H1 (cell line): ENCODE results near the gene C13orf42. TPM values are rescaled to one million over a fixed set of nuclear protein-coding genes. Genes with fewer than 3 reads are reported as not detected.

ENCODE experiments used
- CTCF ChIA-PET: fragments of 300-600 bp; sonication (Branson Sonifier 250); formaldehyde crosslinking; loops from one replicate; lab custom pipeline; 2021; ENCODE audit not compliant: partially characterized antibody; lab: Charles Lee
- POLR2A ChIA-PET: fragments of 300-600 bp; sonication (Branson Sonifier 250); formaldehyde crosslinking; loops from one replicate; lab custom pipeline; 2021; ENCODE audit warnings: inconsistent platforms; ENCODE audit not compliant: partially characterized antibody; lab: Charles Lee
- DNase-seq, 2 experiments: peaks; one replicate each; pipeline versions ENCODE4 v3.0.0 to v3.0.0-alpha.2; 2010 to 2022; ENCODE audit warnings: low spot score in 2 of 2, low read depth in 1 of 2, mixed read lengths in 1 of 2
- FAIRE-seq: peaks from 2 replicates; lab custom pipeline; 2011; peaks lifted over from hg19 to GRCh38; lab: Jason Lieb, UNC
- H2AFZ ChIP-seq: 2 replicates; pipeline ENCODE4 v1.8.1; 2012; ENCODE audit warnings: low read length, inconsistent platforms
- H2AK5ac ChIP-seq: 2 replicates; pipeline ENCODE4 v1.6.1; 2013; ENCODE audit warnings: low read depth, low read length
- H2BK120ac ChIP-seq: replicated peaks from 2 replicates; pipeline ENCODE3; 2013; ENCODE audit warnings: low read depth, low read length, inconsistent platforms
- H2BK12ac ChIP-seq: 2 replicates; pipeline ENCODE4 v1.6.1; 2013; ENCODE audit warnings: low read depth, low read length
- H2BK15ac ChIP-seq: 2 replicates; pipeline ENCODE4 v1.6.1; 2013; ENCODE audit warnings: low read length
- H2BK20ac ChIP-seq: 2 replicates; pipeline ENCODE4 v1.6.1; 2013; ENCODE audit warnings: low read length
- H2BK5ac ChIP-seq: 2 replicates; pipeline ENCODE4 v1.6.1; 2013; ENCODE audit warnings: low read depth, low read length
- H3K14ac ChIP-seq: 2 replicates; pipeline ENCODE4 v1.6.1; 2013; ENCODE audit warnings: inconsistent platforms; ENCODE audit not compliant: insufficient read length
- H3K18ac ChIP-seq: 2 replicates; pipeline ENCODE4 v1.6.1; 2013; ENCODE audit warnings: low read length; ENCODE audit errors: extremely low read depth
- H3K23ac ChIP-seq: 2 replicates; pipeline ENCODE4 v1.6.1; 2013; ENCODE audit warnings: inconsistent platforms; ENCODE audit not compliant: insufficient read length
- H3K23me2 ChIP-seq: 2 replicates; pipeline ENCODE4 v1.6.1; 2013; ENCODE audit warnings: low read depth, low read length
- H3K27ac ChIP-seq: 2 replicates; pipeline ENCODE4 v1.6.1; 2011; ENCODE audit warnings: low read depth, low read length, inconsistent platforms
- H3K27me3 ChIP-seq, 4 experiments: replicated peaks in 1 of 4; 1 replicate in 1 of 4; 2 replicates in 3 of 4; pipeline versions ENCODE4 v1.6.1 to v1.8.1; 2011 to 2013; ENCODE audit warnings: low read length in 3 of 4, mild to moderate bottlenecking in 3 of 4, inconsistent platforms in 2 of 4, mixed read lengths in 2 of 4, moderate library complexity in 1 of 4; ENCODE audit not compliant: control insufficient read depth in 3 of 4, insufficient read depth in 3 of 4; ENCODE audit errors: extremely low read depth in 1 of 4
- H3K36me3 ChIP-seq, 4 experiments: 2 replicates each; pipeline versions ENCODE4 v1.6.1 to v1.8.1; 2011 to 2013; ENCODE audit warnings: mild to moderate bottlenecking in 4 of 4, low read length in 3 of 4, moderate library complexity in 2 of 4, control low read depth in 1 of 4, inconsistent platforms in 1 of 4; ENCODE audit not compliant: insufficient read depth in 4 of 4, control insufficient read depth in 2 of 4
- H3K4ac ChIP-seq: replicated peaks from 2 replicates; pipeline ENCODE3; 2013; ENCODE audit warnings: low read length, low read depth, mixed read lengths, inconsistent platforms; ENCODE audit not compliant: insufficient read length
- H3K4me1 ChIP-seq, 4 experiments: replicated peaks in 1 of 4; 1 replicate in 1 of 4; 2 replicates in 3 of 4; pipeline versions ENCODE4 v1.6.1 to v1.8.1; 2011 to 2013; ENCODE audit warnings: low read length in 3 of 4, inconsistent platforms in 2 of 4, mixed read lengths in 1 of 4; ENCODE audit not compliant: insufficient read depth in 4 of 4, control insufficient read depth in 3 of 4
- H3K4me2 ChIP-seq, 2 experiments: 2 replicates each; pipeline versions ENCODE4 v1.6.1 to v1.8.1; 2011 to 2013; ENCODE audit warnings: low read depth in 2 of 2, low read length in 2 of 2, control low read depth in 1 of 2, inconsistent platforms in 1 of 2, mild to moderate bottlenecking in 1 of 2; ENCODE audit not compliant: insufficient read depth in 1 of 2
- H3K4me3 ChIP-seq, 4 experiments: fragments of 200-600, 300-600 bp in 1 of 4; sonication (generic), shearing (Covaris generic), sonication (Bioruptor Twin) in 1 of 4; 2 replicates each; pipeline versions ENCODE4 v1.5.1 to v1.8.1; 2011 to 2016; ENCODE audit warnings: low read length in 4 of 4, low read depth in 3 of 4, control low read depth in 2 of 4, inconsistent platforms in 2 of 4, mild to moderate bottlenecking in 2 of 4, mixed read lengths in 1 of 4, moderate library complexity in 1 of 4; ENCODE audit not compliant: insufficient read depth in 2 of 4; ENCODE audit errors: extremely low read depth in 1 of 4
- H3K56ac ChIP-seq: replicated peaks from 2 replicates; pipeline ENCODE3; 2013; ENCODE audit warnings: low read depth, mild to moderate bottlenecking, mixed read lengths, low read length, inconsistent platforms; ENCODE audit not compliant: insufficient read length
- H3K79me1 ChIP-seq: 2 replicates; pipeline ENCODE4 v1.6.1; 2013; ENCODE audit warnings: low read depth, low read length, control low read depth
- H3K79me2 ChIP-seq, 2 experiments: 2 replicates each; pipeline versions ENCODE4 v1.6.1 to v1.8.1; 2012 to 2013; ENCODE audit warnings: low read length in 2 of 2, mild to moderate bottlenecking in 2 of 2, inconsistent platforms in 1 of 2; ENCODE audit not compliant: insufficient read depth in 2 of 2, control insufficient read depth in 1 of 2
- H3K9ac ChIP-seq, 4 experiments: replicated peaks in 1 of 4; 1 replicate in 1 of 4; 2 replicates in 3 of 4; pipeline versions ENCODE4 v1.6.1 to v1.8.1; 2011 to 2013; ENCODE audit warnings: low read depth in 3 of 4, low read length in 3 of 4, control low read depth in 2 of 4, mild to moderate bottlenecking in 2 of 4, moderate library complexity in 2 of 4, inconsistent platforms in 1 of 4; ENCODE audit errors: extremely low read depth in 1 of 4
- H3K9me3 ChIP-seq, 2 experiments: 2 replicates each; pipeline versions ENCODE4 v1.6.1 to v1.8.1; 2012 to 2013; ENCODE audit warnings: mild to moderate bottlenecking in 2 of 2, moderate library complexity in 2 of 2, control low read depth in 1 of 2, inconsistent platforms in 1 of 2, low read depth in 1 of 2, low read length in 1 of 2, mixed read lengths in 1 of 2; ENCODE audit not compliant: insufficient read depth in 2 of 2
- H4K20me1 ChIP-seq, 2 experiments: replicated peaks in 1 of 2; 2 replicates each; pipeline versions ENCODE3 to v1.8.1; 2011 to 2013; ENCODE audit warnings: inconsistent platforms in 2 of 2, low read length in 2 of 2, mild to moderate bottlenecking in 1 of 2; ENCODE audit not compliant: insufficient read depth in 2 of 2, control insufficient read depth in 1 of 2
- H4K5ac ChIP-seq: 2 replicates; pipeline ENCODE4 v1.6.1; 2013; ENCODE audit warnings: low read length, low read depth, mixed read lengths, inconsistent platforms; ENCODE audit not compliant: insufficient read length
- H4K8ac ChIP-seq: 2 replicates; pipeline ENCODE4 v1.8.0; 2013; ENCODE audit warnings: mild to moderate bottlenecking, moderate library complexity, low read length, inconsistent platforms; ENCODE audit not compliant: insufficient read depth; ENCODE audit errors: extremely low read depth
- H4K91ac ChIP-seq: replicated peaks from 2 replicates; pipeline ENCODE3; 2013; ENCODE audit warnings: low read length, mixed read lengths, inconsistent platforms; ENCODE audit not compliant: insufficient read length
- ATF2 ChIP-seq: IDR thresholded peaks from 2 replicates; pipeline ENCODE4 v1.6.1; 2012; ENCODE audit warnings: low read length, inconsistent platforms
- BACH1 ChIP-seq: IDR thresholded peaks from 2 replicates; pipeline ENCODE4 v1.6.1; 2012; ENCODE audit warnings: low read length, improper control_type of control experiment
- CBX5 ChIP-seq: fragments of 300-800, 300-1000 bp; sonication (generic); IDR thresholded peaks from 2 replicates; pipeline ENCODE4 v1.7.1; 2016; ENCODE audit warnings: antibody characterized with exemption, low read length, low read depth
- CBX8 ChIP-seq: fragments of 300-800, 300-1000 bp; sonication (generic); IDR thresholded peaks from 2 replicates; pipeline ENCODE4 v1.7.1; 2016; ENCODE audit warnings: low read depth, low read length, borderline replicate concordance
- CREB1 ChIP-seq: IDR thresholded peaks from 2 replicates; pipeline ENCODE4 v1.6.1; 2012; ENCODE audit warnings: inconsistent platforms
- CTBP2 ChIP-seq: IDR thresholded peaks from 2 replicates; pipeline ENCODE4 v1.7.0; 2011; ENCODE audit warnings: borderline replicate concordance, mild to moderate bottlenecking, moderate library complexity, mixed read lengths, low read length; ENCODE audit not compliant: insufficient read depth, insufficient read length
- GABPA ChIP-seq: IDR thresholded peaks from 2 replicates; pipeline ENCODE4 v1.6.1; 2011; ENCODE audit warnings: mild to moderate bottlenecking, low read length, moderate library complexity, borderline replicate concordance; ENCODE audit not compliant: insufficient read depth
- KDM1A ChIP-seq: fragments of 200-600, 300-600 bp; sonication (generic); IDR thresholded peaks from 2 replicates; pipeline ENCODE4 v1.7.1; 2016; ENCODE audit warnings: mild to moderate bottlenecking, low read length, borderline replicate concordance
- MAX ChIP-seq: IDR thresholded peaks from 2 replicates; pipeline ENCODE4 v1.6.1; 2012; ENCODE audit warnings: inconsistent platforms
- NRF1 ChIP-seq: IDR thresholded peaks from 2 replicates; pipeline ENCODE4 v1.6.1; 2011; ENCODE audit warnings: mild to moderate bottlenecking, low read depth, low read length, improper control_type of control experiment
- RBBP5 ChIP-seq: IDR thresholded peaks from 2 replicates; pipeline ENCODE4 v1.7.1; 2012; ENCODE audit warnings: low read depth, mild to moderate bottlenecking, inconsistent platforms, low read length, moderate library complexity, borderline replicate concordance
- RXRA ChIP-seq: IDR thresholded peaks from 2 replicates; pipeline ENCODE4 v1.6.1; 2011; ENCODE audit warnings: low read depth, mild to moderate bottlenecking, low read length, moderate library complexity; ENCODE audit not compliant: insufficient read depth
- TAF1 ChIP-seq: IDR thresholded peaks from 2 replicates; pipeline ENCODE4 v1.6.1; 2011; ENCODE audit warnings: mild to moderate bottlenecking, low read depth, low read length
- WGBS, 2 experiments: shearing (Covaris generic) in 1 of 2; methylation state at CpG; one replicate each; pipeline versions ENCODE4 v1.1.6 to v1.1.7; 2013 to 2015; ENCODE audit warnings: low lambda C conversion rate in 2 of 2, mixed read lengths in 2 of 2, inconsistent platforms in 1 of 2, low coverage in 1 of 2, missing lambda C conversion rate in 1 of 2; ENCODE audit not compliant: insufficient replicate concordance in 2 of 2, insufficient coverage in 1 of 2, insufficient read length in 1 of 2; ENCODE audit errors: extremely low coverage in 1 of 2, missing lambda C conversion rate in 1 of 2; 5-methylcytosine and 5-hydroxymethylcytosine counted together
- polyA plus RNA-seq, 7 experiments: library from polyadenylated mRNA; depleted of rRNA in 3 of 7; stranded (reverse) in 5 of 7; unstranded in 2 of 7; fragments of >200 nt in 5 of 7; fragments of 200-250 nt in 2 of 7; gene quantifications; 1 replicate in 5 of 7; 2 replicates in 1 of 7; 4 replicates in 1 of 7; pipeline versions ENCODE4 v1.2.1 to v1.2.3, GENCODE V29; 2011 to 2013; ENCODE audit warnings: missing spikeins in 2 of 7, mixed read lengths in 2 of 7
- total RNA-seq: library from RNA; stranded (reverse); fragmentation: NEBNext Ultra II Directional; extraction: Animal tissue kit (Norgen Biotek cat#: 25700); gene quantifications from 2 replicates; pipeline ENCODE4 v1.2.1, GENCODE V29; 2021

Gene C13orf42
- total and polyA plus RNA-seq, 2 of the 8 experiments (the other 6 are each of a cell fraction or from before 2014, with no cell fraction given): 9.9 to 10.1 TPM

- H4K5ac ChIP-seq: no peak overlapping the region
- no peak overlapping the region for H4K8ac ChIP-seq
- no peaks in the 10 kb centered on the region for H4K20me1 ChIP-seq
- no peak overlapping the region for H3K23ac ChIP-seq
- peak in 1 of 2 experiments; percentile 23 for DNase-seq
- POLR2A ChIA-PET: no interaction called here
- H3K36me3 ChIP-seq: no peaks in the 10 kb centered on the region
- no peak overlapping the region for H3K4me2 ChIP-seq
- CTCF ChIA-PET: interaction anchor here (0.5 to 4.5 kb wide), 16 partner anchors 8 to 1182 kb away, joined by 3 to 24 read pairs (median 5); no protein-coding TSS in a partner anchor
- no peaks in the 10 kb centered on the region; the same call in 1 of the 2 replicates for H3K23me2 ChIP-seq
- WGBS, 2 experiments: 79% methylated on average over 5 of the region's 5 CpGs; no CpG with 5 or more reads in 1 of the 2 experiments
- no peak overlapping the region for H4K91ac ChIP-seq
- no peaks in the 10 kb centered on the region for H3K27me3 ChIP-seq
- no peak overlapping the region for H2BK15ac ChIP-seq
- H3K14ac ChIP-seq: no peak overlapping the region
- H3K4me1 ChIP-seq: no peaks in the 10 kb centered on the region
- H3K79me2 ChIP-seq: no peaks in the 10 kb centered on the region
- H2BK12ac ChIP-seq: no peak overlapping the region
- no peak overlapping the region for H3K56ac ChIP-seq
- no peak overlapping the region; a peak in 1 of 7 replicates for H3K9ac ChIP-seq
- H2BK5ac ChIP-seq: no peak overlapping the region
- no peak overlapping the region for H2BK20ac ChIP-seq
- no peak overlapping the region for H3K4me3 ChIP-seq
- FAIRE-seq: no peak
- H2AFZ ChIP-seq: no peak overlapping the region
- H3K79me1 ChIP-seq: no peaks in the 10 kb centered on the region
- H2AK5ac ChIP-seq: no peak overlapping the region
- no peak overlapping the region for H2BK120ac ChIP-seq
- no peak overlapping the region for H3K18ac ChIP-seq
- H3K4ac ChIP-seq: no peak overlapping the region
- no peaks in the 10 kb centered on the region for H3K9me3 ChIP-seq
- H3K27ac ChIP-seq: no peak overlapping the region
- TF ChIP-seq CBX8: no peak
- TF ChIP-seq RBBP5: no peak
- no peak for TF ChIP-seq RXRA
- no peak for TF ChIP-seq TAF1
- TF ChIP-seq CREB1: no peak
- TF ChIP-seq CBX5: no peak
- no peak for TF ChIP-seq ATF2
- TF ChIP-seq MAX: no peak
- TF ChIP-seq CTBP2: no peak
- TF ChIP-seq GABPA: no peak
- no peak for TF ChIP-seq BACH1
- TF ChIP-seq KDM1A: no peak
- no peak for TF ChIP-seq NRF1
These were observed 67.8 kb downstream of the C13orf42 start for GRCh38 chr13:51043310-51043709.
